Skin epidermis (tissue), 12 donors: Measurements from ENCODE around the gene EPSTI1.
"Not testable (repeated sequence)": the region's sequence is repeated elsewhere in the genome, so short reads cannot be mapped to it uniquely, and the experiment has no call there.

Source experiments
- H3K27ac ChIP-seq, 21 experiments: fragments of 200-600 bp; sonication (generic) in 11 of 21; one replicate each; pipeline ENCODE4 v1.5.0; 2020; ENCODE audit warnings: mild to moderate bottlenecking in 3 of 21, inconsistent platforms in 2 of 21, moderate library complexity in 2 of 21
- H3K4me3 ChIP-seq, 7 experiments: fragments of 200-600 bp; sonication (generic) in 2 of 7; one replicate each; pipeline ENCODE4 v1.5.0; 2020; ENCODE audit warnings: inconsistent platforms in 2 of 7, mild to moderate bottlenecking in 2 of 7, moderate library complexity in 1 of 7

The EPSTI1 gene

DNA sequence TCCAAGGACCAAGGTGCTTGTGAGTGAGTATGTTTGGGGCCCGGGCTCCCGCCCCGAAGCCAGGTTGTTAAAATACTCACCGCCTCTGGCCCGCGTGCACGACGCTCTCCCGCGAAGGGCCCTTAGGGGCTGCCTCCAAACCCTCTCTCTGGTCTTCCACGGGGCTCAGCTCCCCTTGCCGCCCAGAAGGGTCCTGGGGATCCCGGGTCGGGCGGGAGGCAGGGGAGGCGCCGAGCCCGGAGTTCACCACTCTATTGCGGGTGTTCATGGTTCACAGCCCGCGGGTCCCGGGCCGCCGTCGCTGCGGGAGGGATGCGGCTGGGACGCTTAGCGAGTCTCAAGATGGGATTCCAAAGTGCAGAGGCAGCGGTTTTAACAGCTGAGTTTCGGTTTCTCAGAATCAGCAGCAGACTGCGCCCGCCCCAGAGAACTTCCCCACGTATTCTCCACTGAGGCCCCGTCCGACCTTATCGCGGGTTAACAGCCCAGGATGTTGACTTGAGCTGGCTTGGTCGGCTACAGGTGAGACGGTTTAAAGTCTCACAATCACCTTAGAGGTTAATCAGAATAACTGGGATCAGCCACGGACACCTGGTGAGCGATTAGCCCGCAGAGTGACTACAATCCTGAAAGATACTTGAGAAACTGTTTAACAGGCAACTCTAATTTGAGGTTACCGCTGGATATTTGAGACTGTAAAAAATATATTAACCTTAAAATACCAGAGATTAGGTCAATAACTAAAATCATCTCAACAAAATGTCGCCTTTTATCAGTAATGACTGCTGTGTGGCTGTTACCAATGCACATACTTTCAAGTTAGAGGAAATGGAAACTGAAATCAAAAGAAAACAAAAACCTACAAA is at the start of gene EPSTI1:
EPSTI1 (minus strand) TSS at position 344 of the 866 bp plus-strand sequence; CDS start at position 268, 76 bp downstream.
- peak within 1 kb of the TSS; percentile 66 to 98 (median 89) for H3K27ac ChIP-seq
- H3K4me3 ChIP-seq: peak within 1 kb of the TSS; percentile 41 to 75 (median 47)

DNA sequence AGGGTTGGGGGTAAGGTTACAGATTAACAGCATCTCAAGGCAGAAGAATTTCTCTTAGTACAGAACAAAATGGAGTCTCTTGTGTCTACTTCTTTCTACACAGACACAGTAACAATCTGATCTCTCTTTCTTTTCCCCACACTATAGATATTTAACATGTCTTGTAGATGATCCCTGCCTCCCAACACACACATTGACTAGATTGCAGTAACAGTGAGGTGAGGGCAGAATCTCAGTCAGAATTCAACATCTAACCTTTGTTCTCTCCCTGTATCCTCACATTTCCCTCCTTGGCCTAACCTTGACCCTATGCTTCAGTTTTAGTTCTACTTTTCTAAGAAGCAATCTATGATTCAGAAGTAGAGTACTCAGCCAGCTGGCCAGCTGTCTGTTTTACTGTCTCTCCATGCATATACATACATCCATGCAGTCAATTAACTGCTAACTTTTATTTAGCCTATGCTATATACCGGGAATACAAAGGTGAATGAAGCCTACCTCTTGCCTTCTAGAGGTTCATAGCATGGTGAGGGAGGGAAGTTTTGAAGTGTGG is 49.4 kb upstream of the EPSTI1 start:
- no peak overlapping the region for H3K4me3 ChIP-seq
- H3K27ac ChIP-seq: no peak overlapping the region

- not testable (repeated sequence) for H3K4me3 ChIP-seq, H3K27ac ChIP-seq
Observed at GRCh38 chr13:43040581-43041368, 48.7 kb upstream of the EPSTI1 start.

DNA sequence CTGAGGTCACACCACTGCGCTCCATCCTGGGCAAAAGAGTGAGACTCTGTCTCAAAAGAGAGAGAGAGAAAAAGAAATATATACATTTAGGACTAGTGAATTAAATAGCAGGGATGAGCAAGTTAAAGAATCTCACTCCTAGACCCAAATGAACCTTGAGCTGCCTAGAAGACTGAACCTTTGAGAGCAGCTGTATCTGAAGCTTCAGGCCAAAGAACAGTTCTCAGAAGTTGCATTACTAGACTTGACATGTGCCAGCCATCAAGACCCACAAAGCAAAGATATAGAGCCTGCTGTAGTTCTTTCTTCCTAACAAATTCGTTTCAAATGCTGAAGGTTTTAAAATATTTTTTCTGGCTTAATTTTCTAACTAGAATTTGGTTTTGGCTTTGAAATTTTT is 47.9 kb upstream of the EPSTI1 start:
- Histone ChIP-seq H3K27ac (no peak overlapping the region), H3K4me3 (no peak overlapping the region)

- Histone ChIP-seq H3K27ac (no peak overlapping the region), H3K4me3 (no peak overlapping the region)
Observed at GRCh38 chr13:43036351-43037250, 44.6 kb upstream of the EPSTI1 start.

DNA sequence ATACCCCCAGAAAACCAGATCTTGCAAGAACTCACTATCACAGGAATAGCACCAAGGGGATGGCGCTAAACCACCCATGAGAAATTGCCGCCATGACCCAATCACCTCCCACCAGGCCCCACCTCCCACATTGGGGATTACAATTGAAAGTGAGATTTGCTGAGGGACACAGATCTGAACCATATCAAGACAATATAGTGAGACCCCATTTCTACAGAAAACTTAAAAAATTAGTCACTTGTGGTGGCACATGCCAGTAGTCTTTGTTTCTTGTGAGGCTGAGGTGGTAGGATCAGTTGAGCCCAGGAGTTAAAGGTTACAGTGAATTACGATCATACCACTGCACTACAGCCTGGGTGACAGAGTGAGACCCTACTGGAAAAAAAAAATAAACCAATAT is 41.0 kb upstream of the EPSTI1 start:
- H3K4me3 ChIP-seq: no peak overlapping the region
- no peak overlapping the region for H3K27ac ChIP-seq

DNA sequence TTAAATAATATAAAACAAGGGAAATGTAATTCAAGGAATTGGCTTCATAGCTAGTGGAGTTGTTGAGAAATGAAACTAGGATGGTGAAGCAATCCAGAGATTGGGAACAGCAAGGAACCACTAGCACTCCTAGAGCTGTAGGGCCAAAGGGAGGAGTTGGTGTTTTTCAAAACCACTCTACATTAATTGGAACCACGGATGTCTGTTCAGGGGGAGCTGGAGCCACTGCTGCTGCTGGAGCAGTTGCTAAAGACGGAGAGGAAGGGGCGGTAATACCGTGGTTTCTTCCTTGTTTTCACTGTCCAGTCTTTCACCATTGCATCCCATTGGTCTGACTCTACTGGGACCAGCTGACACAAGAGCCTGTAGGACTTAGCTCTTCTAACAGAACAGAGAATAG is 39.8 kb upstream of the EPSTI1 start:
- no peak overlapping the region for H3K27ac ChIP-seq
- no peak overlapping the region for H3K4me3 ChIP-seq

DNA sequence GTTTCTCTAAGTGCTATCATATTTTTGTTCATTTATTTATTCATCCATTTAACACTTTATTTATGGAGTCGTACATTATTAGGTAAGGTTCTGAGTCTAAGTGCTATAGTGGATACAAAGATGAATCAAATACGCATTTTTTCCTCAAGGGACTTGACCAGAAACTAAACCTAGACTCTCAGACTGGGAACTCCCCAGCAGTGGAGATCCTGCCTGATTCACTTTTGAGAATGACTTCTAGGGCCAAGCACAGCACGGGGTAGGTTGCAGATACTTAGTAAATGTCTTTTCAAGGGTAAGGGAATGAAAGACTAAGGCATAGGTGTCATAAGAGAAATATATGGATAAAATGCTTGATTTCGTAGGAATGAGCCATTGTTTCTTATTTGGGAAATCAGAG is 38.5 kb upstream of the EPSTI1 start:
- no peak overlapping the region for H3K27ac ChIP-seq
- no peak overlapping the region for H3K4me3 ChIP-seq

DNA sequence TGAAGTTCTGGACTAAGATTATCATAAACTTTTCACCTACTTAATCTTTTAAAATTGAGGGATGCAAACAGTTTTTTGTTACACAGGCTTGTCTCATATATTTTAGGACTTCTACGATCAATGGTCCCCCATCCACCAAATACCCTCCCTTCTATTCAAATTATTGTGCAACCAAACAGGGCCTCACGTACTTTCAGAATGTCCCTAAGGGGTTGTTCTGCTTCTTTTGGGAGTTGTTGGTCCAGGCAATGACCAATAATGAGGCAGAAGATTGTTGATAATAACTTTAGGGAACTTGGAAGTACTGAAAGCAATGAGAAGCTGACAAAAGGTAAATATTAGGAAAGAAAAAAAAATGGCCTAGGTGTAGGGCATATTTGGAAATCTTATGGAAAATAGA is 34.2 kb upstream of the EPSTI1 start:
- Histone ChIP-seq H3K4me3 (no peak overlapping the region), H3K27ac (no peak overlapping the region)

- H3K27ac ChIP-seq: peak within 1 kb of the TSS; percentile 34 to 95 (median 88)
- H3K4me3 ChIP-seq: peak within 1 kb of the TSS; percentile 45 to 71 (median 59)
Observed at GRCh38 chr13:43023289-43023963, 31.4 kb upstream of the EPSTI1 start, which contains the start of gene DNAJC15. DNAJC15 (plus strand) TSS chr13:43023586; CDS start chr13:43023627, 41 bp downstream.

DNA sequence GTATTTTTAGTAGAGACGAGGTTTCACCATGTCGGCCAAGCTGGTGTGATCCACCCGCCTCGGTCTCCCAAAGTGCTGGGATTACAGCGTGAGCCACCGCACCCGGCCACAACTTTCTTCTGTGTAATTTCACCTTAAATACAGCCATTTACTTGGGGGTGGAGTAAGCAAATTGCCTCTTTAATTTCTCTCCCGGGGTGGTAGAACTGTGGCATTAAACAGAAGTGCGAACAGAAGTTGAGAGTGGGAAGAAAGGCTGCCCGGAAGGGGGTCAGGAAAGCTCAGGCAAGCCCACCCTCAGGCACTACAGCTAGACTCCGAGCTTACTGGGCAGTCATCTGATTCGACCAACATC is 30.9 kb upstream of the EPSTI1 start:
- Histone ChIP-seq H3K4me3 (peak overlapping the region; percentile 45 to 71 (median 59)), H3K27ac (peak overlapping the region in 20 of 21 experiments; percentile 78 to 95 (median 88))

DNA sequence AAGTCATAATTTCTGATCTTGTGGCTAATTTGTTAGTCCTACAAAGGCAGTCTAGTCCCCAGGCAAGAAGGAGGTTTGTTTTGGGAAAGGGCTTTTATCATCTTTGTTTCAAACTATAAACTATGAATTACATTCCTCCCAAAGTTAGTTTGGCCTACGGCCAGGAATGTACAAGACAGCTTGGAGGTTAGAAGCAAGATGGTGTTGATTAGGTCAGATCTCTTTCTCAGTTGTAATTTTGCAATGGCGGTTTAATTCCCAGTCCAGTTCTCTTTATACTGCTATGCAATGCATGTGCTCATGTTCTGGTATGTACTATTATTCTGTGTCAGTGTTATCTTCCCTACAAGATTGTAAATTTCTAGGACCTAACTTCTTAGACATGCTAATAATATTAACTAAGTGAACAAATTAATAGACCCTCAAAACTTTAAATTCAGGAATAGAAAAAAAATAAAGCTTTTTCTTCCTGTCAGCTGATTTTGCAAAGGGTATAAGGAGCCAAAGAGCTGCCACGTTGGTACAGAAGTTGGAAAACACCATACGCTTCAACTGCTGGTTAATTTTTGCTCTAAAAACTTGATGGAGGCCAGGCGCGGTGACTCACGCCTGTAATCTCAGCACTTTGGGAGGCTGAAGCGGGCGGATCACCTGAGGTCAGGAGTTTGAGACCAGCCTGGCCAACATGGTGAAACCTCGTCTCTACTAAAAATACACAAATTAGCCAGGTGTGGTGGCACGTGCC is 30.1 kb upstream of the EPSTI1 start:
- peak overlapping the region in 1 of 21 experiments; percentile 90 for H3K27ac ChIP-seq
- no peak overlapping the region for H3K4me3 ChIP-seq

DNA sequence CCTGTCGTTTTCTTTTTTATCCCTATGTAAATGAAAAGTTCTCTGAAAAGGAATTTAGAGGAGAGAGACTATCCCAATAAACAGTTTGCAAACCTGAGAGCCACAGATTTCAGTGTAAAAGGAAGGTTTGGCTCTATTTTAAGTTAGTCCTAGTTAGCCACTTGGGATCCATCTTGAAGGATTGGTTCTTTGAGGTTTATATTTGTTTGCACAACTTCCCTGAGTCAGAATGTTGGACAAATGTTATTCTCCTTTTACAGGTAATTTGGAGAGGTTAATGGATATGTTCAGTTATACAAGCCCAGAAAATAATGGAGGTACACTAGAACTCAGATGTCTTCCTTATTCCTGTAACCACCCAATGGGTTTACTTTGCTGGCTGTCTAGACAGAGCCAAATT is 28.8 kb upstream of the EPSTI1 start:
- H3K27ac ChIP-seq: no peak overlapping the region

GRCh38 chr13:43019811-43020210 is 27.8 kb upstream of the EPSTI1 start:
- H3K4me3 ChIP-seq: no peak overlapping the region
- H3K27ac ChIP-seq: no peak overlapping the region

More for the DNA sequence above, 28.8 kb upstream of the EPSTI1 start:
- H3K4me3 ChIP-seq: no peak overlapping the region

DNA sequence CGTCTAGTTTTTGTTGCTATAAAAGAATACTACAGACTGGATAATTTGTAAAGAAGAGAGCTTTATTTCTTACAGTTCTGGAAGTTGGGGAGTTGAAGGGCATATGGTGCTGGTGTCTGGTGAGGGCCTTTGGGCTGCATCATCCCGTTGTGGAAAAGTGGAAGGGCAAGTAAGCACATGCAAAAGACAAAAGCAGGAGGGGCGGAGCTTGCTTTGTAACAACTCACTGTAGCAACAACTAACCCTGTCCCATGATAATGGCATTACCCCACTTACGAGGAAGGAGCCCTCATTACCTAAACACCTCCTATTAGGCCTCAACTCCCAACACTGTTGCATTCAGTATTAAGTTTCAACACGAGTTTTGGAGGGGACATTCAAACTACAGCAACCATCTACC is 24.2 kb upstream of the EPSTI1 start:
- no peak overlapping the region for H3K4me3 ChIP-seq
- no peak overlapping the region for H3K27ac ChIP-seq

DNA sequence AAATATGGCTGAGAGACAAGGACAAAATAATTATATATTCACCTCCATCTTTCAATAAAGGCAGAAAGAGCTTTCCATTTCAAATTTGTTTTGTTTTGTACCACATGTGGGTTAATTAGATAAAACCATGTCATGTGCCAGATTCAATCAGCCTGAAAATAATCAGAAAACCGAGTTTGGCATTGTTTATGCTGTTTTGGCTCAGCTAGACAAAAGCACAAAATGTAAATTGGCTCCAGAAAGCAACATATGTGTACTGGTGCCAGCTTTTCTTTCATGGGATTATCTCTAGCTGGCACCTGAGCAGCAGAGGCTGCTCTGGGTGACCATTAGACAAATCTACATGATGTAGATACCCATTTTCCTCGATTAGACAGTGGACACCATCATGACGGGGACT is 22.1 kb upstream of the EPSTI1 start:
- no peak overlapping the region for H3K4me3 ChIP-seq
- no peak overlapping the region for H3K27ac ChIP-seq

DNA sequence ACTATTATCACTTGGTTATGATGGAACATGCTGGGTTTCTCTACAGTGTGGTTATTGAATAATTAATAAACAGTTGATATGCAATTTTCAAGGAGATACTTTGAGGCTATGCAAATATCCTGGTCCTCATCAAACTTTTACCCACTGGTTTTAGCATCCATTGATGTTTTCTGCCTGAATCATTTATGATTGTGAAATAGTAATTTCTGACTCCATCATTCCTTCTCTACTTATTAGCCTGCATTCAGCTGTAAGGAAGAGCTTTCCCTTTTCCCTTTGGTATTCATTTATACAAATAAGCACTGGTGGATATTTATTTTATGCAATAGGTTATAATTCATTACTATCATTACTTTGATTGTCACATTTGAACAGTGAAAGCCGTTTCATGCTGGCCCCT is 17.5 kb upstream of the EPSTI1 start:
- Histone ChIP-seq H3K27ac (no peak overlapping the region), H3K4me3 (no peak overlapping the region)

GRCh38 chr13:43008596-43008995 is 16.6 kb upstream of the EPSTI1 start:
- H3K27ac ChIP-seq: no peak overlapping the region

More at GRCh38 chr13:43008596-43008995, 16.6 kb upstream of the EPSTI1 start:
- H3K4me3 ChIP-seq: no peak overlapping the region
